WTC11 (cell line): ENCODE data around the gene KLLN. TPM values are rescaled to one million over a fixed set of nuclear protein-coding genes. Genes with fewer than 3 reads are reported as not detected.

ENCODE experiments used
- ATAC-seq: fragments of 200-7000 bp; cut with Tn5 transposase; 2 replicates; pipeline ENCODE4 v1.10.0; 2021; ENCODE audit warnings: mild to moderate bottlenecking, moderate library complexity
- CTCF ChIA-PET: fragments of 300-600 bp; sonication (Branson Sonifier 250); formaldehyde crosslinking; loops from one replicate; lab custom pipeline; 2021; ENCODE audit warnings: antibody characterized with exemption; lab: Charles Lee
- POLR2A ChIA-PET: fragments of 350-600 bp; sonication (Branson Sonifier 250); formaldehyde crosslinking; loops from one replicate; lab custom pipeline; 2021; ENCODE audit warnings: antibody characterized with exemption; lab: Charles Lee
- DNase-seq: peaks from one replicate; pipeline ENCODE4 v3.0.0; 2021; ENCODE audit warnings: low spot score
- H3K27ac Mint-ChIP-seq: 2 replicates; pipeline ENCODE4 v1.8.0; 2021; ENCODE audit warnings: mixed read lengths
- H3K27me3 Mint-ChIP-seq: 2 replicates; pipeline ENCODE4 v1.8.0; 2021; ENCODE audit warnings: low read depth, mild to moderate bottlenecking, moderate library complexity, mixed read lengths
- H3K36me3 Mint-ChIP-seq: 2 replicates; pipeline ENCODE4 v1.8.0; 2021; ENCODE audit warnings: mixed read lengths
- H3K4me1 Mint-ChIP-seq: 2 replicates; pipeline ENCODE4 v1.8.0; 2022; ENCODE audit warnings: mixed read lengths
- H3K4me3 Mint-ChIP-seq: 2 replicates; pipeline ENCODE4 v1.8.0; 2021; ENCODE audit warnings: mild to moderate bottlenecking, moderate library complexity, mixed read lengths
- H3K9me3 Mint-ChIP-seq: 2 replicates; pipeline ENCODE4 v1.8.0; 2021; ENCODE audit warnings: mixed read lengths
- E2F1 ChIP-seq: sonication (generic); formaldehyde crosslinking; IDR thresholded peaks from 2 replicates; pipeline ENCODE4 v1.8.0; 2022; ENCODE audit warnings: mild to moderate bottlenecking, missing genetic modification reagents
- ELF4 ChIP-seq: sonication (generic); formaldehyde crosslinking; IDR thresholded peaks from 2 replicates; pipeline ENCODE4 v1.8.1; 2022; ENCODE audit warnings: low read depth, mild to moderate bottlenecking, moderate library complexity, missing genetic modification reagents
- ETV6 ChIP-seq: sonication (generic); formaldehyde crosslinking; IDR thresholded peaks from 2 replicates; pipeline ENCODE4 v1.8.1; 2022; ENCODE audit warnings: mild to moderate bottlenecking, missing genetic modification reagents
- FOXJ3 ChIP-seq: sonication (generic); formaldehyde crosslinking; IDR thresholded peaks from 2 replicates; pipeline ENCODE4 v1.9.0; 2021; ENCODE audit warnings: missing genetic modification reagents, mild to moderate bottlenecking, borderline replicate concordance
- GTF2I ChIP-seq: fragments of 250-450 bp; sonication (Bioruptor Pico); conservative IDR thresholded peaks from 2 replicates; pipeline ENCODE4 v1.4.0; 2021; ENCODE audit warnings: mild to moderate bottlenecking
- NFATC4 ChIP-seq: fragments of 250-450 bp; sonication (Bioruptor Pico); IDR thresholded peaks from 2 replicates; pipeline ENCODE4 v1.9.0; 2021; ENCODE audit warnings: mild to moderate bottlenecking
- NFE2L1 ChIP-seq: sonication (generic); formaldehyde crosslinking; IDR thresholded peaks from 2 replicates; pipeline ENCODE4 v1.8.1; 2023; ENCODE audit warnings: missing genetic modification reagents
- NR1H2 ChIP-seq: sonication (generic); formaldehyde crosslinking; IDR thresholded peaks from 2 replicates; pipeline ENCODE4 v1.9.0; 2021; ENCODE audit warnings: mild to moderate bottlenecking, moderate library complexity, missing genetic modification reagents
- NR2C2 ChIP-seq: sonication (generic); formaldehyde crosslinking; IDR thresholded peaks from 2 replicates; pipeline ENCODE4 v1.8.0; 2022; ENCODE audit warnings: mild to moderate bottlenecking, missing genetic modification reagents
- TCF7 ChIP-seq: sonication (generic); formaldehyde crosslinking; IDR thresholded peaks from 2 replicates; pipeline ENCODE4 v1.8.0; 2022; ENCODE audit warnings: mild to moderate bottlenecking, low read depth, missing genetic modification reagents, moderate library complexity
- TP53 ChIP-seq: sonication (generic); formaldehyde crosslinking; IDR thresholded peaks from 2 replicates; pipeline ENCODE4 v1.8.1; 2023; ENCODE audit warnings: mild to moderate bottlenecking, missing genetic modification reagents
- ZBTB21 ChIP-seq: sonication (generic); formaldehyde crosslinking; IDR thresholded peaks from 2 replicates; pipeline ENCODE4 v1.8.1; 2023; ENCODE audit warnings: mild to moderate bottlenecking, missing genetic modification reagents, borderline replicate concordance
- ZNF121 ChIP-seq: sonication (generic); formaldehyde crosslinking; IDR thresholded peaks from 2 replicates; pipeline ENCODE4 v1.8.0; 2023; ENCODE audit warnings: missing genetic modification reagents
- ZNF138 ChIP-seq: sonication (generic); formaldehyde crosslinking; conservative IDR thresholded peaks from 2 replicates; pipeline ENCODE4 v1.8.1; 2022; ENCODE audit warnings: mild to moderate bottlenecking, moderate library complexity, missing genetic modification reagents
- total RNA-seq: library from RNA; stranded (reverse); gene quantifications from 3 replicates; pipeline ENCODE4 v1.2.3, GENCODE V29; 2021
- TF ChIP-seq, protein P1 (sequence below): sonication (generic); formaldehyde crosslinking; IDR thresholded peaks from 2 replicates; pipeline ENCODE4 v1.8.1; 2022; ENCODE audit warnings: missing genetic modification reagents, borderline replicate concordance
- TF ChIP-seq, protein P2 (sequence below): fragments of 200-600 bp; IDR thresholded peaks from 2 replicates; pipeline ENCODE4 v1.8.0; 2022; ENCODE audit warnings: antibody characterized with exemption

KLLN gene
- total RNA-seq, 1 experiment from 2014 or later: 0.52 TPM

- ChIA-PET POLR2A (no interaction called here), CTCF (interaction anchor here (1.0 kb wide), 1 partner anchor 18 kb away, joined by 3 read pairs; no protein-coding TSS in a partner anchor)
- H3K36me3 Mint-ChIP-seq: no peaks in the 10 kb centered on the region
- H3K27me3 Mint-ChIP-seq: no peaks in the 10 kb centered on the region; the same call in 1 of the 2 replicates
- 0 out of 2 replicates have a peak, but pooled peaks cover 3% of the 10 kb centered on the region for H3K9me3 Mint-ChIP-seq
- DNase-seq: no peak
- H3K4me1 Mint-ChIP-seq: peaks cover 10% of the 10 kb centered on the region
- TF ChIP-seq NFE2L1 (CRISPR knock-in tag): no peak
- no peak for TF ChIP-seq FOXJ3 (CRISPR knock-in tag)
- TF ChIP-seq, protein P1, sequence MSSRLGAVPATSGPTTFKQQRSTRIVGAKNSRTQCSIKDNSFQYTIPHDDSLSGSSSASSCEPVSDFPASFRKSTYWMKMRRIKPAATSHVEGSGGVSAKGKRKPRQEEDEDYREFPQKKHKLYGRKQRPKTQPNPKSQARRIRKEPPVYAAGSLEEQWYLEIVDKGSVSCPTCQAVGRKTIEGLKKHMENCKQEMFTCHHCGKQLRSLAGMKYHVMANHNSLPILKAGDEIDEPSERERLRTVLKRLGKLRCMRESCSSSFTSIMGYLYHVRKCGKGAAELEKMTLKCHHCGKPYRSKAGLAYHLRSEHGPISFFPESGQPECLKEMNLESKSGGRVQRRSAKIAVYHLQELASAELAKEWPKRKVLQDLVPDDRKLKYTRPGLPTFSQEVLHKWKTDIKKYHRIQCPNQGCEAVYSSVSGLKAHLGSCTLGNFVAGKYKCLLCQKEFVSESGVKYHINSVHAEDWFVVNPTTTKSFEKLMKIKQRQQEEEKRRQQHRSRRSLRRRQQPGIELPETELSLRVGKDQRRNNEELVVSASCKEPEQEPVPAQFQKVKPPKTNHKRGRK (CRISPR knock-in tag): no peak
- TF ChIP-seq, protein P2, sequence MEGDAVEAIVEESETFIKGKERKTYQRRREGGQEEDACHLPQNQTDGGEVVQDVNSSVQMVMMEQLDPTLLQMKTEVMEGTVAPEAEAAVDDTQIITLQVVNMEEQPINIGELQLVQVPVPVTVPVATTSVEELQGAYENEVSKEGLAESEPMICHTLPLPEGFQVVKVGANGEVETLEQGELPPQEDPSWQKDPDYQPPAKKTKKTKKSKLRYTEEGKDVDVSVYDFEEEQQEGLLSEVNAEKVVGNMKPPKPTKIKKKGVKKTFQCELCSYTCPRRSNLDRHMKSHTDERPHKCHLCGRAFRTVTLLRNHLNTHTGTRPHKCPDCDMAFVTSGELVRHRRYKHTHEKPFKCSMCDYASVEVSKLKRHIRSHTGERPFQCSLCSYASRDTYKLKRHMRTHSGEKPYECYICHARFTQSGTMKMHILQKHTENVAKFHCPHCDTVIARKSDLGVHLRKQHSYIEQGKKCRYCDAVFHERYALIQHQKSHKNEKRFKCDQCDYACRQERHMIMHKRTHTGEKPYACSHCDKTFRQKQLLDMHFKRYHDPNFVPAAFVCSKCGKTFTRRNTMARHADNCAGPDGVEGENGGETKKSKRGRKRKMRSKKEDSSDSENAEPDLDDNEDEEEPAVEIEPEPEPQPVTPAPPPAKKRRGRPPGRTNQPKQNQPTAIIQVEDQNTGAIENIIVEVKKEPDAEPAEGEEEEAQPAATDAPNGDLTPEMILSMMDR: no peak
- no peak for TF ChIP-seq NR2C2
- no peak for TF ChIP-seq E2F1 (CRISPR knock-in tag)
- TF ChIP-seq ZNF138 (CRISPR knock-in tag): no peak
- no peak for TF ChIP-seq NFATC4 (CRISPR knock-in tag)
- no peak for TF ChIP-seq ETV6 (CRISPR knock-in tag)
- TF ChIP-seq ZNF121 (CRISPR knock-in tag): no peak
- TF ChIP-seq TCF7 (CRISPR knock-in tag): no peak
- TF ChIP-seq TP53 (CRISPR knock-in tag): no peak
- no peak for TF ChIP-seq GTF2I (CRISPR knock-in tag)
- TF ChIP-seq ELF4: no peak
- H3K4me3 Mint-ChIP-seq: no peak overlapping the region
- peak overlapping the region; percentile 19; the same call in 1 of the 2 replicates for H3K27ac Mint-ChIP-seq
- no peak for ATAC-seq
Observed at GRCh38 chr10:87843714-87844113, 19.6 kb downstream of the KLLN start.

GRCh38 chr10:87842776-87843497 is 20.4 kb downstream of the KLLN start:
- H3K4me1 Mint-ChIP-seq: peaks cover 10% of the 10 kb centered on the region
- peak overlapping the region; percentile 32; the same call in 1 of the 2 replicates for H3K27ac Mint-ChIP-seq
- POLR2A ChIA-PET: interaction anchor here (0.5 kb wide), 1 partner anchor 309 kb away, joined by 3 read pairs; no protein-coding TSS in a partner anchor
- ATAC-seq: no peak
- H3K27me3 Mint-ChIP-seq: no peaks in the 10 kb centered on the region; the same call in 1 of the 2 replicates
- H3K36me3 Mint-ChIP-seq: no peaks in the 10 kb centered on the region
- 0 out of 2 replicates have a peak, but pooled peaks cover 3% of the 10 kb centered on the region for H3K9me3 Mint-ChIP-seq
- TF ChIP-seq ZNF121 (CRISPR knock-in tag): 0 out of 2 replicates have a peak, but pooled peaks have one; percentile 9
- TF ChIP-seq ZBTB21 (CRISPR knock-in tag): no peak
- TF ChIP-seq, all 79 proteins: peak for 1
- no peak overlapping the region for H3K4me3 Mint-ChIP-seq
- no peak for DNase-seq
- CTCF ChIA-PET: no interaction called here

DNA sequence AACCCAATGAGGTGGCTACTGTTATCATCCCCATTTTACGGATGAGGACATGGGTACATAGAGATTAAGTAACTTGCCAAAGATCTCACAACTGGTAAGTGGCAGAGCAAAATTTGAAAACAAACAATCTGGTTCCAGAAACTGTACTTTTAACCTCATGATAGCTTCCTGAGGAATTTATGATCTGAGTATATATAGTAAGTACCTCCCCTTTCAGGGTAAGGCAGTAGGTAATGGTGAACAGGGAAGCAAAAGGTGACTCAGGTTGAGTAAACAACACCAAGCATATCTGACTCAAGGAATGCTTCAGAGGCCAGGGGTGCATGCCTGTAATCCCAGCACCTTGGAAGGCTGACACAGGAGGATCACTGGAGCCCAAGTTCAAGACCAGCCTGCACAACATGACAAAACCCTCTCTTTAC is 21.1 kb downstream of the KLLN start:
- no peak for TF ChIP-seq NR1H2 (CRISPR knock-in tag)
- DNase-seq: no peak
- Mint-ChIP-seq H3K36me3 (no peaks in the 10 kb centered on the region), H3K4me3 (no peak overlapping the region), H3K27me3 (no peaks in the 10 kb centered on the region; the same call in 1 of the 2 replicates), H3K27ac (no peak overlapping the region; the same call in 1 of the 2 replicates), H3K4me1 (peaks cover 10% of the 10 kb centered on the region), H3K9me3 (0 out of 2 replicates have a peak, but pooled peaks cover 3% of the 10 kb centered on the region)
- POLR2A ChIA-PET: interaction anchor here (0.5 kb wide), 1 partner anchor 309 kb away, joined by 3 read pairs; no protein-coding TSS in a partner anchor
- no peak for ATAC-seq
- CTCF ChIA-PET: interaction anchor here (0.7 to 1.2 kb wide), 2 partner anchors 9 to 272 kb away, joined by 3 to 4 read pairs; no protein-coding TSS in a partner anchor
